Hematopoietic multipotent progenitor cell treated with erythropoietin and hydrocortisone succinate and interleukin-3 and kit ligand, for 15 days (in vitro differentiated cells): ENCODE measurements around the gene FLT1.

Source experiments
- DNase-seq: peaks from one replicate; pipeline ENCODE4 v3.0.0-alpha.2; 2015; ENCODE audit warnings: low spot score

FLT1 gene

GRCh38 chr13:28457521-28457920, 37.4 kb downstream of the FLT1 start:
- no peak for DNase-seq

GRCh38 chr13:28455580-28456194, 39.2 kb downstream of the FLT1 start:
- no peak for DNase-seq

- DNase-seq: no peak
Observed at GRCh38 chr13:28452755-28453154, 42.2 kb downstream of the FLT1 start.

- no peak for DNase-seq
Observed at GRCh38 chr13:28451482-28452217, 43.3 kb downstream of the FLT1 start.

- DNase-seq: no peak
Observed at GRCh38 chr13:28449826-28450773, 44.8 kb downstream of the FLT1 start.

GRCh38 chr13:28448651-28449358, 46.1 kb downstream of the FLT1 start:
- no peak for DNase-seq

GRCh38 chr13:28447989-28448388, 46.9 kb downstream of the FLT1 start:
- DNase-seq: no peak

GRCh38 chr13:28447206-28447605, 47.7 kb downstream of the FLT1 start:
- DNase-seq: no peak

GRCh38 chr13:28442839-28443238, 52.1 kb downstream of the FLT1 start:
- no peak for DNase-seq

GRCh38 chr13:28441529-28441928, 53.4 kb downstream of the FLT1 start:
- DNase-seq: no peak

- DNase-seq: no peak
Observed at GRCh38 chr13:28440774-28441504, 54.0 kb downstream of the FLT1 start.

GRCh38 chr13:28438598-28439334, 56.2 kb downstream of the FLT1 start:
- DNase-seq: no peak

GRCh38 chr13:28438067-28438466, 56.9 kb downstream of the FLT1 start:
- no peak for DNase-seq

GRCh38 chr13:28435917-28436316, 59.0 kb downstream of the FLT1 start:
- no peak for DNase-seq

- DNase-seq: no peak
Observed at GRCh38 chr13:28434926-28435325, 60.0 kb downstream of the FLT1 start.

- no peak for DNase-seq
Observed at GRCh38 chr13:28432816-28433560, 61.9 kb downstream of the FLT1 start.

- DNase-seq: no peak
Observed at GRCh38 chr13:28429685-28430290, 65.1 kb downstream of the FLT1 start.

GRCh38 chr13:28429096-28429495, 65.8 kb downstream of the FLT1 start:
- no peak for DNase-seq

- no peak for DNase-seq
Observed at GRCh38 chr13:28426381-28426780, 68.5 kb downstream of the FLT1 start.

- no peak for DNase-seq
Observed at GRCh38 chr13:28425793-28426192, 69.1 kb downstream of the FLT1 start.
